Stromal cell of bone marrow (primary cell): Measurements from ENCODE around the gene SPOCD1.
A peak's percentile ranks its signal among the peaks of the same experiment; 100 is the strongest.

ENCODE experiments used
- DNase-seq: peaks from one replicate; pipeline ENCODE4 v3.0.0-alpha.2; 2012; ENCODE audit warnings: low read depth

The SPOCD1 gene

GRCh38 chr1:31771891-31772668 lies 43.7 kb downstream of the SPOCD1 start:
- no peak for DNase-seq

- DNase-seq, result no peak
Observed at GRCh38 chr1:31769720-31770390, 46.0 kb downstream of the SPOCD1 start.

GRCh38 chr1:31768939-31769704 lies 46.7 kb downstream of the SPOCD1 start:
- DNase-seq, result no peak

GRCh38 chr1:31768407-31768907 lies 47.4 kb downstream of the SPOCD1 start:
- DNase-seq, result no peak

GRCh38 chr1:31767225-31767624 lies 48.6 kb downstream of the SPOCD1 start:
- DNase-seq, result no peak

GRCh38 chr1:31765516-31765915 lies 50.3 kb downstream of the SPOCD1 start:
- no peak for DNase-seq

- DNase-seq, result no peak
Observed at GRCh38 chr1:31765041-31765467, 50.8 kb downstream of the SPOCD1 start.

GRCh38 chr1:31764312-31765040 lies 51.3 kb downstream of the SPOCD1 start, which contains the start of gene ADGRB2:
TSS of gene ADGRB2 (minus strand) at chr1:31764340. CDS start at chr1:31757221, 7,119 bp downstream.
- no peak for DNase-seq

GRCh38 chr1:31763671-31764311 lies 52.0 kb downstream of the SPOCD1 start:
- no peak for DNase-seq

- no peak for DNase-seq
Observed at GRCh38 chr1:31762726-31763670, 52.8 kb downstream of the SPOCD1 start.

- no peak for DNase-seq
Observed at GRCh38 chr1:31762323-31762722, 53.5 kb downstream of the SPOCD1 start.

GRCh38 chr1:31761883-31762282 lies 53.9 kb downstream of the SPOCD1 start:
- no peak for DNase-seq

GRCh38 chr1:31760471-31761470 lies 55.1 kb downstream of the SPOCD1 start:
- peak; percentile 50 for DNase-seq

GRCh38 chr1:31759298-31760023 lies 56.4 kb downstream of the SPOCD1 start:
- DNase-seq, result no peak

- DNase-seq, result no peak
Observed at GRCh38 chr1:31758823-31759222, 57.0 kb downstream of the SPOCD1 start.

GRCh38 chr1:31757989-31758388 lies 57.8 kb downstream of the SPOCD1 start:
- DNase-seq, result no peak

GRCh38 chr1:31757204-31757679 lies 58.6 kb downstream of the SPOCD1 start:
- no peak for DNase-seq

GRCh38 chr1:31756578-31756977 lies 59.2 kb downstream of the SPOCD1 start:
- DNase-seq, result no peak
